Hematopoietic multipotent progenitor cell treated with erythropoietin and hydrocortisone succinate and interleukin-3 and kit ligand, for 8 days (in vitro differentiated cells): Measurements from ENCODE around the gene FCRLA.
"Not testable (repeated sequence)": the region's sequence is repeated elsewhere in the genome, so short reads cannot be mapped to it uniquely, and the experiment has no call there.

Experiments
- DNase-seq: peaks from one replicate; pipeline ENCODE4 v3.0.0-alpha.2; 2015

Gene FCRLA

DNA sequence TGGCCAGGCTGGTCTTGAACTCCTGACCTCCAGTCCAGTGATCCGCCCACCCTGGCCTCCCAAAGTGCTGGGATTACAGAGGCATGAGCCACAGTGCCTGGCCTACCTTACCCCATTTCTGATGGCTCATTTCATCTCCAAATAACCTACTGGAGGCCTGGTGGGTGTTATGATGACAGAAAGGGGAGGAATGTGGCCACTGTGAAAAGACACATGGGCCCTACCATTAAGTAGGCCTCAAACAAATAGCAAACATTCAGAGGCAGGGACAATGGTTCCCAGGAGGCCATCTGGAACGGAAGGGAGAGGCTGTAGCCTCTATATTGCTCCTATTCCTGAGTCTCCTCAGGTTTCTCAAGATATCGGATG is 932 bp upstream of the FCRLA start:
- DNase-seq, result no peak

DNA sequence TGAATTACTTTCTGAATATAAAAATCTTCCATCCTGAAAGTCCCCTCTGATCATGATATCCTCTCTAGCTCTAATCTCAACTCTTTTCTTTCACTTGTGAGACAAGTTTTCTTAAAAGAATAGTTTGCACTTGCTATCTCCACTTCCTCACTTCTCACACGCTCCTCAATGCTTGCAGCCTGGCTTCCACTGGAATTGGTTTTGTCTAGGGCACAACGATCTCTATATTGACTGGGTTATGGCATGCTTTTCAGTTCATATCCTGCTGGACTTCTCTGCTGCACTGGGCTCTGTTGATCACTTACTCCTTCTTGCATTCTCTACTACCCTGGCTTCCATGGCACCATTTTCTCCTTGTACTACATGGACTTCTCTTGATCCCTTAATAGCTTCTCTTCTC is 474 bp downstream of the FCRLA start:
- DNase-seq, result no peak

DNA sequence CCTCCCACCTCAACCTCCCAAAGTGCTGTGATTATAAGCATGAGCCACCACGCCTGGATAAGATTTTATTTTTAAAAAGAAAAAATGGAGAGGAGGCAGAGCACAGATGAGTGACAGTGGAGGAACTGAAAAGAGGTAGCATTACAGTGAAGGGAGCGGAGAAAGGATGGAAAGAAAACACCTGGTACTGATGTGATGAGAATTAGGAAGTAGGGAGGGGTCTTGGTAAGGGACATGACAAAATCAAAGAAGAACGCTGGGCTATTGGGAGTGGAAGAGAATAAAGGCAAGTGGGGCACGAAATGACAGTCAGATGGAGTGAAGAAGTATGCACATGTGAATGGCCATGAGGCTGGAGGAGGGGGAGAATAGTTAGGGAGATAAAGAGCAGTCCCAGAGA is 2.3 kb downstream of the FCRLA start:
- DNase-seq, result no peak

DNA sequence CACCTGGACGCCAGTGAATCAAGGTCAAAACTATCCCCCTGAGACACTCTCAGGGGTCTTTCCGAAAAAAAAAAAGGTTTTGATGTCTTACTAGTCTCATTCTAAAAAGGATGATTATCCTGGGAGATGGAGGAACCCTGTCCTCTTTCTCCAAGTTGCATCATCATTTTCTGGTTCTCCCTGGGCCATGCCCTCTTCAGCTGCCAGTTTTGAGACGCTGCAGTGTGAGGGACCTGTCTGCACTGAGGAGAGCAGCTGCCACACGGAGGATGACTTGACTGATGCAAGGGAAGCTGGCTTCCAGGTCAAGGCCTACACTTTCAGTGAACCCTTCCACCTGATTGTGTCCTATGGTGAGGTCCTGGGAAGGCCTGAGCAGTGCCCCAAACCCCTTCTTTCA is 3.5 kb downstream of the FCRLA start:
- DNase-seq, result no peak

DNA sequence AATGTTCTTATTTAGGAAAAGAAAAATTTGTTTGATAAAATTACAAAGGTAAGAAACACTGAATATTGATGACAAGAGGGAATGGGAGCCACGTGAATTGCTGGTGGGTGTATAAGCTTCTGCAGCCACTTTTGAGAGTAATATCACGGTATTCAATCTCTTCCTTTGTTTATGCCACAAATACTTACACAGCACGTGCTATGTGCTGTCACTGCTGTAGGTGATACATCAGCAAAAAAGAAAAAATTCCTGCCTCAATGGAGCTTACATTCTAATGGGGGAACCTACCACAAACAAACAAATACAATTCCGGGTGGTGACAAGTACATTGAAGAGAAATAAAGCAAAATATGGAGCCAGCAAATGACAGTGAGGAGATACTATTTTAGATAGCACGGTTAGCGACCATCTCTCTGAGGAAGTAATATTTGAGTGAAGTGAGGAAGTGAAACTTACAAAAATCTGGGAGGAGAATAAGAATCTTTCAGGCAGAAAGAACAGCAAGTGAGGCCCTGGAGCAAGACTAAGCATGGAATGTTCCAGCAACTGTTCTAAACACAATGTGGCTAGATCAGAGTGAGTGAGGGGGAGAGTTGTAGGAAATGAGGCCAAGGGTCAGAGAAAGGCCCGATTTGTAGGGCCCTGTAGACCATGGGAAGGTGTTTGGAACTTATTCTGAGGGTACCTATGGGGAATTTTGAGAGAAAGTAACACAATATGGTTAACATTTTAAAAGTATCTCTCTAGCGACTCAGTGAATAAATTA is 11.7 kb downstream of the FCRLA start:
- no peak for DNase-seq

DNA sequence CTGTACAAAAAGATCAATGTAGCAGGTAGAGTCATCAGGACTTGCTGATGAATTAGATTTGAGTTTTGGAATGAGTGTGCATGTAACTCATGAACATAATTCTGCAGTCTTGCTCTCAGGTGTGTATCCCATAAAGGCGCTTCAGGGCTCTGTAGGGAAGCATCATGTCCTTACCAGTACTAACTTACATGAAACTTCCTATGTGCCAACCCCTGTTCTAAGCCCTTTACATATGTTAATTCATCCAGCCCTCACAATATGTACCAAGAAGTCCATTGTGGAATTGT is 12.2 kb downstream of the FCRLA start:
- DNase-seq, result no peak

DNA sequence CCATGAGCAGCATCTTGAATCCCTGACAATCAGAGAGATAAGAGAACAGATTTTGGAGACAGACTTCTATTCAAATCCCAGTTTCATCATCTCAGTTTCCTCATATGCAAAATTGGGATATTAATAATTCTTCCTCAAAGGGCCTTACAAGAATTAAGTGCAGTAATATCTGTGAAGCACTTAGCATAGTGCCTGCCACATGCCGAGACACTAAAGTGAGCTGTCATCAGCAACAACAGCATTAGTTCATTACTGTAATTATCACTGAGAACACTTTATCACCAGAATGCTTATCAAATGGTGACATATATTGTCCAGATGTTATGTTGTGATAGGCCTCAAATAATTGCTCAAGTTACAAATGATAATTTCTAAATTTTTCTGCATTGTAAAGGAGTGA is 13.4 kb downstream of the FCRLA start:
- peak; percentile 38 for DNase-seq

DNA sequence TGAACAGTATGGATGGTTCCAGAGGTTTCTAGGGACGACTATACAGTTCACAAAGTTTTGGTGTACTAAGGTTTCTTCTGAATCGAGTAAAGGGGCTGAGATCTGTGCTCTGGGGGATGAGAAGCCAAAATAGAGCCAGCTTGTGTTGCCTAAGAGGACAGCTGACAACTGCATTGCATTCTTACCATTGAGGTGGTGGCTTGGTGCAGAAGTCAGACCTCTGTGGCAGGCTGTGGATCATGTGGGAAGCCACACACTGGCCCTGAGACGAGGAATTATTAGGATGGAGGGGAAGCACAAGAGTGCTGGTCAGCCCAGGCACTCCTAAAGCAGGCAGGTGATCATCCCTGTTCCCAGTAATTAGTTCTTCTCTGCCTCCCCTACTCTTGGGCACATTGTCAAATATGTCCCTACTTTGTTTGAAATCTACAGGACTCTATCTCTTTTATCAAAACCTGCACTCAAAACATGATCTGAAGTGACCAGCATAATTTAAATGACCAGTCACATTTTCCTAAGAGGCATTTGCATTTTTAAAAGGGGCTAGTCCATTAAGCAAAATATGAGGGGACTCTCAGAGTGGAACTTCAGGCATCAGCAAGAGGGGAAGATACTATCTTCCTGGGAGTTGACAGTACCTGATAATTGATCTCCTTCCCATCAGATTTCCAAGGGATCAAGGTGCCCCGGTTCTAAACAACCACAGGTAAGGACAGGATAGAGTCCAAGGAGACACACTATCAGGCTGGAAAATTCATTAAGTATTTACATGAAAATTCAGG is 14.1 kb downstream of the FCRLA start, which contains the start of gene FCRLB:
Gene FCRLB, plus strand, starts transcription at position 589 of the 782 bp plus-strand sequence. CDS start 1,129 bp downstream, outside the sequence.
- DNase-seq, result no peak

DNA sequence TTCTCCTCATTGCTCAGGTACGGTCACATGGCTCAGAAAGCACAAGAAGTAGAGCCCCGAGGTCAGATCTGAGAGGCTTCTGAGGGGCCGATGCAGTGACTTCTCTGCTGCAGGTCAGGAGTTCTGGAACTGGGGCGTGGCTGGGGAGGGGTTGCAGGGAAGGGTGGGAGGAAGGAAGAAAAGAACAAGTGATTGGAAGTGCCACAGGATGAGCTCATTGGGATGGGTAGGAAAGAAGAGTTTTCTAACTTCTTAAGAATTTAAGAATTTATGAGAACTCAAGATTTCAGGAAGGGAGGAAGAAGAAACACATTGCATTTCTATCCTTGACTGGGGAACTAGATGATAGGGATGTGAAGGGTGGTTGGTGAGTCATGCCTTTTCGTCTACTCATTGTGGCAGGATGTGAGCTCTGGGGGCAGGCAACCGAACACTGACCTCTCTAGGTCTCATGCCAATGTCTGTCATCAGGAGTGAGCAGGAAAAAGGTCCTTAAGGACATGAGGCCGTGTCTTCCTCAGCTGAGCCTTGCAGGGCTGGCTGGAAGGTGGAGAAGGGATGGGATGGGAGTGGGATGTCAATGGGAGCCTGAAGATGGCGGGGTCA is 14.8 kb downstream of the FCRLA start:
- DNase-seq, result peak; percentile 71

DNA sequence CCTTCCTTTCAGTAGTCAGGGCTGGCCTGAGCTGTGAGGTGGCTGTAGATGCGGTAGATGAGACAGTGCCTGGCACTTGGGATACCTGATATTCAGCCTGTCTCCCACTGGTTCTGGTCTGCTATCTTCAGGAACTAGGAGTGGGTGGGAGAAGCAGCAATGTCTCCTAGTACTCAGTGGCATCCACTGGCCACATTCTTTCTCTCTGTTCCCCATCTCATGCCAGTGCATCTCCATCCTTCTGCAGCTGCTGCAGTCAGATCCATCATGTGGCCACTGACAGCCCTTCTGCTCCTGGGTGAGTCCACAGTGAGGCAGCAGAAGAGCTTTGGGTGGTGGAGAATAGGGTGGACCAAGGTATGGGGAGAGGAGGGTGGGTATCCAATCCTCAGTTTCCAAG is 15.4 kb downstream of the FCRLA start:
- no peak for DNase-seq

DNA sequence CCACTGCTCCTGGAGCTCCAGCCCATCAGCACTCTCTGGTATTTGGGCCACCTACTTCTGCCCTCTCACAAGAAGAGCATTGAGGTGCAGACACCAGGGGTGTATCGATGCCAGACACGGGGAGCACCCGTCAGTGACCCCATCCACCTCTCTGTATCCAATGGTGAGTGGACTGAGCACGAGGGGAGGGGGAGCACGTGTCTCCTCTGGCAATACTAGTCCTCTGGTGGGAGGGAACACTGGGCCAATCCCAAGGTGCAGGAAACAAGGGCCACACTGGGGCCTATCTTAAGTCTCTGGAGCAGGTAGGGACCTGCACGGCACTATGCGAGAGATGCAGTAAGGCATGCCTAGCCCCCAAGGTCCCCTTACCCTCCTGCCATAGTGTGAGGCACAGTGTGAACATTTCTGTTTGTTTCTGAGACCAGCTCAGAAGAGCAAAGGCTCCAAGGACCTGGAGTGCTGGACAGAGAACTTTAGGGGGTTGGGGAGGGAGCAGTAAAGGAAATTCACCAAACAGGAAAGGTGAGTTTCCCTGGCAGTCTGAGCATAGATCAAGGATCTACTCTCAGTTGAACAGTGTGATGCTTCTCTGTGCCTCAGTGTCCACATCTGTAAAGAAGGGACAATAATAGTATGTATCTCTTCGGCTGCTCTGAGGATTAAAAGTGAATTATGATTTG is 16.6 kb downstream of the FCRLA start:
- DNase-seq, result no peak

DNA sequence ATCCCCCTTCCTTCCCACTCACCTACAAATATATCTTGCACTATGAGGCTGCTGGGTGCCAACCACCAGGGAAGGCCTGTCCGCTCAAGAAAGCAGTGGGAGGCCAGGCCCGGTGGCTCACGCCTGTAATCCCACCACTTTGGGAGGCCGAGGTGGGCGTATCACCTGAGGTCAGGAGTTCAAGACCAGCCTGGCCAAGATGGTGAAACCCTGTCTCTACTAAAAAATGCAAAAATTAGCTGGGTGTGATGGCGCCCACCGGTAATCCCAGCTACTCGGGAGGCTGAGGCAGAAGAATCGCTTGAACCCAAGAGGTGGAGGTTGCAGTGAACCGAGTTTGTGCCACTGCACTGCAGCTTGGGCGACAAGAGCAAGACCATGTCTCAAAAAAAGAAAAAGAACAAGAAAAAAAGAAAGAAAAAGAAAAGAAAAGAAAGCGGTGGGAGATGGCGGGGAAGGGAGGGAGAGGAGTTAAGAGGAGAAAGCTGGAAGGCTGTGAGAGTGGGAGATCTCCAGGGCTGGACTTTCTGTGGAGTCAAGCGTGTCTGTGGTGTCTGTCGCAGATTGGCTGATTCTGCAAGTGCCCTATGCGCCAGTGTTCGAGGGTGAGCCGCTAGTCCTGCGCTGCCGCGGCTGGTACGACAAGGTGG is 18.4 kb downstream of the FCRLA start:
- DNase-seq, result not testable (repeated sequence)

DNA sequence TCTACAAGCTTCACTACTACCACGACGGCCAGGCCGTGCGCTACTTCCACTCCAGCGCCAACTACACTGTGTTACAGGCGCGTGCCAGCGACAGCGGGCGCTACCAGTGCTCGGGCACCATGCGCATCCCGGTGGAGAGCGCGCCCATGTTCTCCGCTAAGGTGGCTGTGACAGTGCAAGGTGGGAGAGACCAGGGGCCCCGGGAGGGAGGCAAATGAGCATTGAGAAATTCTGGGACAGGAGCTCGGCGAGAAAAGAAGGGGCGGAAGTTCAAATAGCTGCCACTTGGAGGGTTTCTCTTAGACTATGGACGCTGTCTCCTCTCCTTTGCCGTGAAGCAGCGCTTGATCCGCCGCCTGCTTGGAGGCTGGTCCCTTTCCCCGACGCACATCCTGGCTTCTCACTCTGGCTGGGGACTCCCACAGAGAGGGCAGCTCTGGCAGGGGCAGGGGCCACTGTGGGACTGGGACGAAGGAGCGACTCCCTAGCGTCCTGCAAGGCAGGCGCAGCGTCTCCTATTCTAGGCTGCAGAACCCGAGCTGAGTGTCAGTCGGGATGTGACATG is 19.0 kb downstream of the FCRLA start:
- peak; percentile 71 for DNase-seq

DNA sequence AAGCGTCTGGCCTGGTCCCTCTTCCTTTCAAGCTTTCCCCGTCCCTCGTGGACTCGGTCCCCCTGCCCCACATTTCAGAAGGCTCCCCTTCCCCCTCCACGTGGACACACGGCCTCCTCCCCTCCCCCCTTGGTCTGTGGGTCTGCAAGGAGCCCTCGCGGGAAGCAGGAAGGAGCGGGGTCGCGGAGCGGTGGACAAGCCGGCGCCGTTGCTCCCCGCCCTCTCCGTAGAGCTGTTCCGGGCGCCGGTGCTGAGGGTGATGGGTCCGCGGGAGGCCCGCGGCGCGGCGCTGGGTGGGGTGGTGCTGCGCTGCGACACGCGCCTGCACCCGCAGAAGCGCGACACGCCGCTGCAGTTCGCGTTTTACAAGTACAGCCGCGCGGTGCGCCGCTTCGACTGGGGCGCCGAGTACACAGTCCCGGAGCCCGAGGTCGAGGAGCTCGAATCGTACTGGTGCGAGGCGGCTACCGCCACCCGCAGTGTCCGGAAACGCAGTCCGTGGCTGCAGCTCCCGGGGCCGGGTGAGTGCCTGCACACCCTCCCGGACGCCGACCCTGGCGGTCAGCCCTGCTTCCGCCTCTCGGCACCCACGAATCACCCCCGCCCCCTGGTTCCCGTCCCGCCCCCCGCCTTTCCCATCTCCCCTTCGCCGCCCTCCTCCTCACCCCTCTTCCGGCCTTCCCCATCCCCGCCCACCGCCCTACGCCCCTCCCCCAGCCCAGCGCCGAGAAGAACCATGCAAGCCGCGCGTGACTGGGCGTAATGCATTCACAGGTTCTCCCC is 19.6 kb downstream of the FCRLA start:
- DNase-seq, result peak; percentile 90

DNA sequence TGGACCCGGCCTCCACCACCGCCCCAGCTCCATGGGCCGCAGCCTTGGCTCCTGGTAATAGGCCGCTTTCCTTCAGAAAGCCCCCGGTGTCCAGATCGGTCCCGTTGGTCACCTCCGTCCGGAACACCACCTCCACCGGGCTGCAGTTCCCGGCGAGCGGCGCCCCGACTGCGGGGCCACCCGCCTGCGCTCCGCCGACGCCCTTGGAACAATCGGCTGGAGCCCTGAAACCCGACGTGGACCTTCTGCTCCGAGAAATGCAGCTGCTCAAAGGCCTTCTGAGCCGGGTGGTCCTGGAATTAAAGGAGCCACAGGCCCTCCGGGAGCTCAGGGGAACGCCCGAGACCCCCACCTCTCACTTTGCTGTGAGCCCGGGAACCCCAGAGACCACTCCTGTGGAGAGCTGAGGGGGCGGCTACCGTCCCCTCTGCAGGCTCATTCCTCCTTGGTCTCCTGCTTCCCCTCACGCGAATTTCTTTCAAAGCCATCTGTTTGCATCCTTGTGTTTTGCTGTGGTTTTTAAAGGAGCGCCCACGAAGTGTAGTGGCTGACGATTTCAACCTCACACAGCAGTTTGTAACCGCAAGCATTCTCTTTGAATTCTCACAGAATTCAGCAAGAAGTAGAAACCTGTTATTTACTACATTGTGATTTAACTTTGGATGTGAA is 20.4 kb downstream of the FCRLA start:
- peak; percentile 53 for DNase-seq

DNA sequence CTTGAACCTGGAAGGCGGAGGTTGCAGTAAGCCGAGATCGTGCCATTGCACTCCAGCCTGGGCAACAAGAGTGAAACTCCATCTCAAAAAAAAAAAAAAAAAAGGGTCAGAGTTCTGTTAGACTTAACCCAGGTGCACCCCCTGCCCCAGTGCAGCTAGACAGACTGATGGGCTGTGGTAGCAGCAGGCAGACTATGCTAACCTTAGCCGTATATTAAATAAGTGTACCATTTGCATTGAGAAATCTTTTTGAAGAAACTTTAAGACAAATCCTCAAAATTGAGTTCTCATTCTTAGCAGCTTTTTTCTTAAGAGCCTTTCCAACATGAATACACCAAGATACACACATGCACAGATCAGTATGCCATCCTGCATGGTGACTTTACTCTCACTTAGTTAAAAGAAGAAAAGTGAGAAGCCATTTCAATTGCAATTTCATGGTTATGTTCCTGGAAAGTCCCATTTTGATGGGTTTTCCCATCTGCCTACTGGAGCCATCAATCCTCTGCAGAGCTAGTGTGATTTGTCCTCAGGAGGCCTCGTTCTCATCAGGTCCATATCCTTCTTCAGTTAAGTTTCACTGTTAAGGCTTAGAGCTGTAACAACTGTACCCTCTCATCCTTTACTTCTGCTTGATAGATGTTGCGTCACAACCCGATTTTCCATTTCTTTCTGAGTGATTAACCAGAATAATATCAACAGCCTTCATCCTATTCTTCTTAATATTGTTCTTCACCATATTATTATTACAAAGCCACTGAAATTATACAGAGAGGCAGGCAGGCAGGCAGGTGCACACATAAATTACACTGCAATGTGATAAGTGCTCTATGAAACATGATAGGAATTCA is 21.6 kb downstream of the FCRLA start:
- DNase-seq, result no peak

DNA sequence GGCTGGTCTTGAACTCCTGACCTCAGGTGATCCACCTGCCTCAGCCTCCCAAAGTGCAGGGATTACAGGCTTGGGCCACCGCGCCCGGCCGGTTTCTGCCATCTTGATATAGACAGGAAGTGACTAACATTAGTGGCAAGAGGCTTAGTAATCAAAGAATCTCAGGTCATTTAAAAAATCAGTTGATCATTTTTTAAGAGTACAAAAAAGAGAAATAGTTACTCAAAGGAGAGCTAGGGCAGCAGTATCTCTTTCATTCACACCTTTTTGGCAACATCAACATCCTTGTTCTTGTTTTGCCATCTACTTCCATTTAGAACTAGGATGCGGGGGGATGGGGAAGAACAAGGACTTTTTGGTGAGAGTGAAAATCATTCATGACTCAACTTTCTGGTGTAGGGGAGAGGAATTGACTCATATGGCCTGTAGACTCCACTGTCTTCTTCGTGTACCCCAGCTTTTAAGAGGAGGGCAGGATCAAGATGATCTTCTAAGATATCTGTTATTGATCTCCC is 23.1 kb downstream of the FCRLA start:
- no peak for DNase-seq

DNA sequence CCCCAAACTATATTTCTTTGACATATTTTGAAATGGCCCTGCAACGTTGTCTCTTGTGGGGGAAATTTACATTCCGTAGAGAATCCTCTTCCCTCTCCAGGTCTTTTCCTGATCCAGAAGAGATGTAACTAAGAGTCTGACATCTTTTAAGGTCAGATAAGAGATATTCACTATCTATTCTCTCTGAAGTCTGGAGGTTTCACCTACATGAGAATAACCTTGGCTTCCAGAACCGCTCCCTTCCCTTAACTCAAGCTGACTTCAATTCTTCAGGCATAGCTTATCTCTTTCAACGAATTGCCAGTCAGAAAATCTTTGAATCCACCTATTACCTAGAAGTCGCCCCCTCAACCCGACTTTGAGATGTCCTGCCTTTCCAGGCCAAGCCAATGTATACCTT is 24.2 kb downstream of the FCRLA start:
- no peak for DNase-seq

DNA sequence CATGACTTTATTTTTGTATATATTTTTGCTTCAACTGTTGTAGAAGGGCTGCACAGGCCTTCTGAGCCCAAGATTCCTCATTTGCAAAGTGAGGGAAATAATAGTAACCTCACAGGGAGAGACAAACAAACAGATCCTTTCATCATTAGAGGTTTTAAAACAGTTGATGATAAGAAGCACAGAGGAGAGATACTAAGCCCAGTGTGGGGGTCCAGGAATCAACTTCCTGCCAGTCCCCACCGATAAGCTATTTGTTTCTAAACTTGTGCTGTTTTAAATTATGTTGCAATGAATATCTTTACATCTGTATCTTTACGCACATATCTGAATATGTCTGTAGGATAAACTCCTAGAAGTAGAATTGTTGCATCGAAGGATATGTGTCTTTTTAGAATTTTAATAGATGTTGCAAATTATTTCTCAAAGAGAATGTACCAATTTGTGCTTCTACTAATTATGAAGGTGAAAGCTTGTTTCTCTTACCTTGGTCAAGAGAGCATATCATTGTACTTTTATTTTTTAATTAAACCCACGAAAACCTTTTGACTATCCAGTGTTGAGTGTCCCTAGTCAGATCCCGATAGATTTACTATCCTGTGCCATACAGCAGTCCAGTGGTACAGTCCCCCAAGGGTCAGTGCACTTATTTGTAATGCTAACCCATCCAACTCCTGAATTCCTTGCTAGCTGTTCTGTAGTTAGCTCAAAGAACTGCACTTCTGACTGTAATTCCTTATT is 25.1 kb downstream of the FCRLA start:
- DNase-seq, result no peak
